Measurements from ENCODE around the gene BEX4.

DNA sequence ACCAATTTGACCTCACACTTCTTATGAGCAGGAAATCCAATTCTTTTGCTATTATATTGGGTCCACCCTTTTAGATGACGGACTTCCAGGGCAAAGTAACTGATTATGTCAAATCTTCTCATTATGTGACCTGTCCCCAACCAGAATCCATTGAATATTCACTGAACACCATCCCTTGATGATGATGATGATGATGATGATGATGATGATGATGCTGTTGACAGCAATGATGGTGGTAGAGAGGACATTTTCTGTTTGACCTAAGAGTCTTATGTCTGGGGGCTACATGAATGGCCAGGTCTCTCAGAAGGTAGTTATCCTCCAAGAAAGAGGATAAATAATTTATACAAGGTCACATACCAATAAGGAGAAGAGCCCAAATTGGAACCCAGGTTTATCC is 34.9 kb downstream of the BEX4 start:
- TF ChIP-seq, protein P1, sequence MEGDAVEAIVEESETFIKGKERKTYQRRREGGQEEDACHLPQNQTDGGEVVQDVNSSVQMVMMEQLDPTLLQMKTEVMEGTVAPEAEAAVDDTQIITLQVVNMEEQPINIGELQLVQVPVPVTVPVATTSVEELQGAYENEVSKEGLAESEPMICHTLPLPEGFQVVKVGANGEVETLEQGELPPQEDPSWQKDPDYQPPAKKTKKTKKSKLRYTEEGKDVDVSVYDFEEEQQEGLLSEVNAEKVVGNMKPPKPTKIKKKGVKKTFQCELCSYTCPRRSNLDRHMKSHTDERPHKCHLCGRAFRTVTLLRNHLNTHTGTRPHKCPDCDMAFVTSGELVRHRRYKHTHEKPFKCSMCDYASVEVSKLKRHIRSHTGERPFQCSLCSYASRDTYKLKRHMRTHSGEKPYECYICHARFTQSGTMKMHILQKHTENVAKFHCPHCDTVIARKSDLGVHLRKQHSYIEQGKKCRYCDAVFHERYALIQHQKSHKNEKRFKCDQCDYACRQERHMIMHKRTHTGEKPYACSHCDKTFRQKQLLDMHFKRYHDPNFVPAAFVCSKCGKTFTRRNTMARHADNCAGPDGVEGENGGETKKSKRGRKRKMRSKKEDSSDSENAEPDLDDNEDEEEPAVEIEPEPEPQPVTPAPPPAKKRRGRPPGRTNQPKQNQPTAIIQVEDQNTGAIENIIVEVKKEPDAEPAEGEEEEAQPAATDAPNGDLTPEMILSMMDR (conservative IDR thresholded peaks at IDR 0.05; ENCODE audit: low read length), result no peak
- TF ChIP-seq EZH2phosphoT487 (IDR thresholded peaks at IDR 0.05; ENCODE audit: borderline replicate concordance), result no peak
